Measurements from ENCODE around the gene PRSS27.

PRSS27 gene

DNA sequence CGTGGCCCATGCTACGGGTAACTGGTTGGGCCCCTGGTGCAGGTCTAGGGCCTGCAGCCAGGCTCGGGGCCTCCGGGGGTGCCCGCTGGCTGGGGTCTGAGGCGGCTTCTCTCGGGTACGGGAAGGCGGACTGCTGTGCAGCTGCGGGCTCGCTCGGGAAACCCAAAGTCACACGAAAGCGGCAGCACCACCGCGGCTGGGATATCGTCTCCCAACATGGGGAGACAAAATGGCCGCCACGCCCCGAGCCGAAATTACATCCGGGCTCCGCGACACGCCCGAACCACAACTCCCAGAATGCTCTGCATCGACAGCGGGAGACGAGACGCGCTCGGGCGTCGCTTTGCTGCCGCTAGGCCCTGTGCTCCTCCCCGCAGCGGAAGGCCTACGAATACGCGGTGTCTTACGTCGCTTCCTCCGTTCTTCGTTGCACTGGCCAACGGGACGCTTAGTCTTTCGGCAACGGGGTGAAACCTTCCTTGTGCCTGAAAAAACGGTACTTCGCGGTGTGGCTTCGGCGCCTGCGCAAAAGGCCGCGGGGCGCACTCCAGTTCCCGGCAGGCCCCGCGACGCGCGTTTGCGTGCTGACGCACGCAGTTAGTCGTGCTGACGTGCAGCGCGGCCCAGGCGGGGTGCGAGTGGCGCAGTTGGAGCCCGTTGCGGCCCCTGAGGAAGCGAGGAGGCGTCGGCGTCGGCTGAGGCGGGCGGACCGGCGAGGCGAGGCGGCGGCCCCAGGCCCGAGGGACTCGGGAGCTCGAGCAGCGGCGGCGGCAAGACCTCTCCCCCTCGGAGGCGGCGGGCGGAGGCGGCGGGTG, 32.2 kb upstream of the PRSS27 start, which contains the start of gene SRRM2 (continued):
- TF ChIP-seq, protein P1, sequence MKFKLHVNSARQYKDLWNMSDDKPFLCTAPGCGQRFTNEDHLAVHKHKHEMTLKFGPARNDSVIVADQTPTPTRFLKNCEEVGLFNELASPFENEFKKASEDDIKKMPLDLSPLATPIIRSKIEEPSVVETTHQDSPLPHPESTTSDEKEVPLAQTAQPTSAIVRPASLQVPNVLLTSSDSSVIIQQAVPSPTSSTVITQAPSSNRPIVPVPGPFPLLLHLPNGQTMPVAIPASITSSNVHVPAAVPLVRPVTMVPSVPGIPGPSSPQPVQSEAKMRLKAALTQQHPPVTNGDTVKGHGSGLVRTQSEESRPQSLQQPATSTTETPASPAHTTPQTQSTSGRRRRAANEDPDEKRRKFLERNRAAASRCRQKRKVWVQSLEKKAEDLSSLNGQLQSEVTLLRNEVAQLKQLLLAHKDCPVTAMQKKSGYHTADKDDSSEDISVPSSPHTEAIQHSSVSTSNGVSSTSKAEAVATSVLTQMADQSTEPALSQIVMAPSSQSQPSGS (tag by site-specific recombination; IDR thresholded peaks at IDR 0.05; ENCODE audit: low read depth), result no peak
- TF ChIP-seq ZNF155 (tag by site-specific recombination; IDR thresholded peaks at IDR 0.05), result no peak
- TF ChIP-seq GLI2 (tag by site-specific recombination; IDR thresholded peaks at IDR 0.05; ENCODE audit: borderline replicate concordance, low read depth), result no peak
- TF ChIP-seq ZNF221 (tag by site-specific recombination; IDR thresholded peaks at IDR 0.05; ENCODE audit: borderline replicate concordance), result 0 out of 2 replicates have a peak, but pooled peaks have one; percentile 44
- TF ChIP-seq, protein P2, sequence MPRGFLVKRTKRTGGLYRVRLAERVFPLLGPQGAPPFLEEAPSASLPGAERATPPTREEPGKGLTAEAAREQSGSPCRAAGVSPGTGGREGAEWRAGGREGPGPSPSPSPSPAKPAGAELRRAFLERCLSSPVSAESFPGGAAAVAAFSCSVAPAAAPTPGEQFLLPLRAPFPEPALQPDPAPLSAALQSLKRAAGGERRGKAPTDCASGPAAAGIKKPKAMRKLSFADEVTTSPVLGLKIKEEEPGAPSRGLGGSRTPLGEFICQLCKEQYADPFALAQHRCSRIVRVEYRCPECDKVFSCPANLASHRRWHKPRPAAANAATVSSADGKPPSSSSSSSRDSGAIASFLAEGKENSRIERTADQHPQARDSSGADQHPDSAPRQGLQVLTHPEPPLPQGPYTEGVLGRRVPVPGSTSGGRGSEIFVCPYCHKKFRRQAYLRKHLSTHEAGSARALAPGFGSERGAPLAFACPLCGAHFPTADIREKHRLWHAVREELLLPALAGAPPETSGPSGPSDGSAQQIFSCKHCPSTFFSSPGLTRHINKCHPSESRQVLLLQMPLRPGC (tag by site-specific recombination; IDR thresholded peaks at IDR 0.05), result no peak; the same call in 1 of the 2 replicates
- TF ChIP-seq, protein P3, sequence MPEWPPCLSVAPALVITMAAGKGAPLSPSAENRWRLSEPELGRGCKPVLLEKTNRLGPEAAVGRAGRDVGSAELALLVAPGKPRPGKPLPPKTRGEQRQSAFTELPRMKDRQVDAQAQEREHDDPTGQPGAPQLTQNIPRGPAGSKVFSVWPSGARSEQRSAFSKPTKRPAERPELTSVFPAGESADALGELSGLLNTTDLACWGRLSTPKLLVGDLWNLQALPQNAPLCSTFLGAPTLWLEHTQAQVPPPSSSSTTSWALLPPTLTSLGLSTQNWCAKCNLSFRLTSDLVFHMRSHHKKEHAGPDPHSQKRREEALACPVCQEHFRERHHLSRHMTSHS (tag by site-specific recombination; IDR thresholded peaks at IDR 0.05), result no peak
- peak; percentile 76 for TF ChIP-seq ZFHX2 (tag by site-specific recombination; conservative IDR thresholded peaks at IDR 0.05)
- TF ChIP-seq, protein P4, sequence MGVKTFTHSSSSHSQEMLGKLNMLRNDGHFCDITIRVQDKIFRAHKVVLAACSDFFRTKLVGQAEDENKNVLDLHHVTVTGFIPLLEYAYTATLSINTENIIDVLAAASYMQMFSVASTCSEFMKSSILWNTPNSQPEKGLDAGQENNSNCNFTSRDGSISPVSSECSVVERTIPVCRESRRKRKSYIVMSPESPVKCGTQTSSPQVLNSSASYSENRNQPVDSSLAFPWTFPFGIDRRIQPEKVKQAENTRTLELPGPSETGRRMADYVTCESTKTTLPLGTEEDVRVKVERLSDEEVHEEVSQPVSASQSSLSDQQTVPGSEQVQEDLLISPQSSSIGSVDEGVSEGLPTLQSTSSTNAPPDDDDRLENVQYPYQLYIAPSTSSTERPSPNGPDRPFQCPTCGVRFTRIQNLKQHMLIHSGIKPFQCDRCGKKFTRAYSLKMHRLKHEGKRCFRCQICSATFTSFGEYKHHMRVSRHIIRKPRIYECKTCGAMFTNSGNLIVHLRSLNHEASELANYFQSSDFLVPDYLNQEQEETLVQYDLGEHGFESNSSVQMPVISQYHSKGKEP (tag by site-specific recombination; IDR thresholded peaks at IDR 0.05), result no peak
- no peak for TF ChIP-seq OSR2 (tag by site-specific recombination; IDR thresholded peaks at IDR 0.05)
- TF ChIP-seq, protein P5, sequence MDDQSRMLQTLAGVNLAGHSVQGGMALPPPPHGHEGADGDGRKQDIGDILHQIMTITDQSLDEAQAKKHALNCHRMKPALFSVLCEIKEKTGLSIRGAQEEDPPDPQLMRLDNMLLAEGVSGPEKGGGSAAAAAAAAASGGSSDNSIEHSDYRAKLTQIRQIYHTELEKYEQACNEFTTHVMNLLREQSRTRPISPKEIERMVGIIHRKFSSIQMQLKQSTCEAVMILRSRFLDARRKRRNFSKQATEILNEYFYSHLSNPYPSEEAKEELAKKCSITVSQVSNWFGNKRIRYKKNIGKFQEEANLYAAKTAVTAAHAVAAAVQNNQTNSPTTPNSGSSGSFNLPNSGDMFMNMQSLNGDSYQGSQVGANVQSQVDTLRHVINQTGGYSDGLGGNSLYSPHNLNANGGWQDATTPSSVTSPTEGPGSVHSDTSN (CRISPR knock-in tag; IDR thresholded peaks at IDR 0.05), result no peak; the same call in 1 of the 2 replicates
- peak; percentile 90 for TF ChIP-seq ZNF24 (tag by site-specific recombination; IDR thresholded peaks at IDR 0.05)
- TF ChIP-seq IKZF3 (tag by site-specific recombination; IDR thresholded peaks at IDR 0.05), result no peak
- TF ChIP-seq ZNF514 (tag by site-specific recombination; IDR thresholded peaks at IDR 0.05), result no peak
- peak; percentile 25; the same call in 1 of the 2 replicates for TF ChIP-seq ZNF664 (tag by site-specific recombination; IDR thresholded peaks at IDR 0.05)
- peak; percentile 98 for TF ChIP-seq YY1 (tag by site-specific recombination; IDR thresholded peaks at IDR 0.05)
- TF ChIP-seq, protein P6, sequence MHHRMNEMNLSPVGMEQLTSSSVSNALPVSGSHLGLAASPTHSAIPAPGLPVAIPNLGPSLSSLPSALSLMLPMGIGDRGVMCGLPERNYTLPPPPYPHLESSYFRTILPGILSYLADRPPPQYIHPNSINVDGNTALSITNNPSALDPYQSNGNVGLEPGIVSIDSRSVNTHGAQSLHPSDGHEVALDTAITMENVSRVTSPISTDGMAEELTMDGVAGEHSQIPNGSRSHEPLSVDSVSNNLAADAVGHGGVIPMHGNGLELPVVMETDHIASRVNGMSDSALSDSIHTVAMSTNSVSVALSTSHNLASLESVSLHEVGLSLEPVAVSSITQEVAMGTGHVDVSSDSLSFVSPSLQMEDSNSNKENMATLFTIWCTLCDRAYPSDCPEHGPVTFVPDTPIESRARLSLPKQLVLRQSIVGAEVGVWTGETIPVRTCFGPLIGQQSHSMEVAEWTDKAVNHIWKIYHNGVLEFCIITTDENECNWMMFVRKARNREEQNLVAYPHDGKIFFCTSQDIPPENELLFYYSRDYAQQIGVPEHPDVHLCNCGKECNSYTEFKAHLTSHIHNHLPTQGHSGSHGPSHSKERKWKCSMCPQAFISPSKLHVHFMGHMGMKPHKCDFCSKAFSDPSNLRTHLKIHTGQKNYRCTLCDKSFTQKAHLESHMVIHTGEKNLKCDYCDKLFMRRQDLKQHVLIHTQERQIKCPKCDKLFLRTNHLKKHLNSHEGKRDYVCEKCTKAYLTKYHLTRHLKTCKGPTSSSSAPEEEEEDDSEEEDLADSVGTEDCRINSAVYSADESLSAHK (tag by site-specific recombination; IDR thresholded peaks at IDR 0.05), result 0 out of 2 replicates have a peak, but pooled peaks have one; percentile 15
- TF ChIP-seq ZNF585B (tag by site-specific recombination; IDR thresholded peaks at IDR 0.05), result no peak
- TF ChIP-seq, protein P7, sequence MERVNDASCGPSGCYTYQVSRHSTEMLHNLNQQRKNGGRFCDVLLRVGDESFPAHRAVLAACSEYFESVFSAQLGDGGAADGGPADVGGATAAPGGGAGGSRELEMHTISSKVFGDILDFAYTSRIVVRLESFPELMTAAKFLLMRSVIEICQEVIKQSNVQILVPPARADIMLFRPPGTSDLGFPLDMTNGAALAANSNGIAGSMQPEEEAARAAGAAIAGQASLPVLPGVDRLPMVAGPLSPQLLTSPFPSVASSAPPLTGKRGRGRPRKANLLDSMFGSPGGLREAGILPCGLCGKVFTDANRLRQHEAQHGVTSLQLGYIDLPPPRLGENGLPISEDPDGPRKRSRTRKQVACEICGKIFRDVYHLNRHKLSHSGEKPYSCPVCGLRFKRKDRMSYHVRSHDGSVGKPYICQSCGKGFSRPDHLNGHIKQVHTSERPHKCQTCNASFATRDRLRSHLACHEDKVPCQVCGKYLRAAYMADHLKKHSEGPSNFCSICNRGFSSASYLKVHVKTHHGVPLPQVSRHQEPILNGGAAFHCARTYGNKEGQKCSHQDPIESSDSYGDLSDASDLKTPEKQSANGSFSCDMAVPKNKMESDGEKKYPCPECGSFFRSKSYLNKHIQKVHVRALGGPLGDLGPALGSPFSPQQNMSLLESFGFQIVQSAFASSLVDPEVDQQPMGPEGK (tag by site-specific recombination; IDR thresholded peaks at IDR 0.05), result peak; percentile 89
- TF ChIP-seq ZNF138 (tag by site-specific recombination; IDR thresholded peaks at IDR 0.05; ENCODE audit: borderline replicate concordance), result no peak
- TF ChIP-seq ZNF366 (tag by site-specific recombination; conservative IDR thresholded peaks at IDR 0.05), result no peak
- TF ChIP-seq, protein P8, sequence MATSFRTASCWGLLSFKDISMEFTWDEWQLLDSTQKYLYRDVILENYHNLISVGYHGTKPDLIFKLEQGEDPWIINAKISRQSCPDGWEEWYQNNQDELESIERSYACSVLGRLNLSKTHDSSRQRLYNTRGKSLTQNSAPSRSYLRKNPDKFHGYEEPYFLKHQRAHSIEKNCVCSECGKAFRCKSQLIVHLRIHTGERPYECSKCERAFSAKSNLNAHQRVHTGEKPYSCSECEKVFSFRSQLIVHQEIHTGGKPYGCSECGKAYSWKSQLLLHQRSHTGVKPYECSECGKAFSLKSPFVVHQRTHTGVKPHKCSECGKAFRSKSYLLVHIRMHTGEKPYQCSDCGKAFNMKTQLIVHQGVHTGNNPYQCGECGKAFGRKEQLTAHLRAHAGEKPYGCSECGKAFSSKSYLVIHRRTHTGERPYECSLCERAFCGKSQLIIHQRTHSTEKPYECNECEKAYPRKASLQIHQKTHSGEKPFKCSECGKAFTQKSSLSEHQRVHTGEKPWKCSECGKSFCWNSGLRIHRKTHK (tag by site-specific recombination; IDR thresholded peaks at IDR 0.05), result no peak
- TF ChIP-seq ZNF214 (tag by site-specific recombination; IDR thresholded peaks at IDR 0.05; ENCODE audit: borderline replicate concordance), result no peak
- no peak for TF ChIP-seq ZSCAN16 (tag by site-specific recombination; IDR thresholded peaks at IDR 0.05)
- TF ChIP-seq ZNF335 (tag by site-specific recombination; conservative IDR thresholded peaks at IDR 0.05), result peak; percentile 100
- no peak for TF ChIP-seq ZNF423 (tag by site-specific recombination; IDR thresholded peaks at IDR 0.05)
- no peak for TF ChIP-seq ZNF404 (tag by site-specific recombination; IDR thresholded peaks at IDR 0.05)
